Peyer's patch (tissue), 4 donors: Measurements from ENCODE around the gene KCNAB1. TPM values are rescaled to one million over a fixed set of nuclear protein-coding genes. Genes with fewer than 3 reads are reported as not detected.

Source experiments
- DNase-seq, 3 donors: peaks; one replicate each; pipeline ENCODE4 v3.0.0-alpha.2; 2017 to 2019
- H3K27ac ChIP-seq, 4 donors: fragments of 200-600 bp; sonication (generic); one replicate each; pipeline ENCODE4 v1.5.1; 2016 to 2019
- H3K27me3 ChIP-seq, 2 donors: fragments of 200-600 bp; sonication (generic); one replicate each; pipeline ENCODE4 v1.5.1; 2019
- H3K36me3 ChIP-seq, 3 donors: fragments of 200-600 bp; sonication (generic); one replicate each; pipeline ENCODE4 v1.5.1; 2016 to 2019
- H3K4me1 ChIP-seq, 4 donors: fragments of 200-600 bp; sonication (generic); one replicate each; pipeline ENCODE4 v1.5.1; 2016 to 2019
- H3K4me3 ChIP-seq, 4 donors: fragments of 200-600 bp; sonication (generic); 1 replicate in 3 of 4; 2 replicates in 1 of 4; pipeline ENCODE4 v1.5.1; 2016 to 2019; ENCODE audit warnings: mild to moderate bottlenecking in 1 of 4
- H3K9me3 ChIP-seq, 4 donors: fragments of 200-600 bp; sonication (generic); one replicate each; pipeline ENCODE4 v1.5.1; 2016 to 2019; ENCODE audit warnings: mild to moderate bottlenecking in 1 of 4
- POLR2A ChIP-seq, 2 donors: fragments of 450-650 bp; IDR thresholded peaks; one replicate each; pipeline ENCODE4 v1.5.1; 2017; ENCODE audit warnings: antibody characterized with exemption in 2 of 2, mild to moderate bottlenecking in 2 of 2, moderate library complexity in 2 of 2
- total RNA-seq, 4 donors: library from RNA; depleted of rRNA; stranded (reverse); fragments of >200 nt; gene quantifications; one replicate each; pipeline ENCODE4 v1.1.0, GENCODE V29; 2016
- TF ChIP-seq, protein P1 (sequence below), 6 experiments: fragments of 450-650 bp in 4 of 6; fragments of 200-600 bp in 2 of 6; sonication (generic) in 1 of 6; IDR thresholded peaks; one replicate each; pipeline ENCODE4 v1.5.1; 2017 to 2019; ENCODE audit warnings: antibody characterized with exemption in 6 of 6, mild to moderate bottlenecking in 3 of 6, moderate library complexity in 1 of 6

The KCNAB1 gene
- total RNA-seq, 4 donors from 2014 or later = 1.1 to 1.7 (median 1.6) TPM; not detected in 1

DNA sequence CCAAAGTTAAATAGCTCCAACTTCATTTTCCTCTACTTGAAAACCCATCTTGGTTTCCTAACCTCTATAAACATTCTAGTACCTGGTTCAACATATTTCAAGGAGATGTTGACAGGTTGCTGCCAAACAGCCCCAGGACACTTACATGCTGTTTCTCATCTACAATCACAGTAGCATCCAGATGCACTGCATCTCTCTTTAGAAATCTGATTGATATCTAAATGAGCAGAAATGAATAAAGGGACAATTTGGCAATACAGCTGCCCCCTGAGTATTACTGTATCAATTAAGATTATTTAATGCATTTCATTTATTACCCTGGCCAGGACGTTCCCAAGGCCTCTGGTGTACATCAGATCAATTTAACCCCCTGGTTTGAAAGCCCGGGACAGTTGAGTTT lies 360.6 kb downstream of the KCNAB1 start:
- H3K4me3 ChIP-seq = no peak overlapping the region
- H3K27me3 ChIP-seq = no peaks in the 10 kb centered on the region
- DNase-seq = no peak
- H3K27ac ChIP-seq = no peak overlapping the region
- TF ChIP-seq, protein P1, sequence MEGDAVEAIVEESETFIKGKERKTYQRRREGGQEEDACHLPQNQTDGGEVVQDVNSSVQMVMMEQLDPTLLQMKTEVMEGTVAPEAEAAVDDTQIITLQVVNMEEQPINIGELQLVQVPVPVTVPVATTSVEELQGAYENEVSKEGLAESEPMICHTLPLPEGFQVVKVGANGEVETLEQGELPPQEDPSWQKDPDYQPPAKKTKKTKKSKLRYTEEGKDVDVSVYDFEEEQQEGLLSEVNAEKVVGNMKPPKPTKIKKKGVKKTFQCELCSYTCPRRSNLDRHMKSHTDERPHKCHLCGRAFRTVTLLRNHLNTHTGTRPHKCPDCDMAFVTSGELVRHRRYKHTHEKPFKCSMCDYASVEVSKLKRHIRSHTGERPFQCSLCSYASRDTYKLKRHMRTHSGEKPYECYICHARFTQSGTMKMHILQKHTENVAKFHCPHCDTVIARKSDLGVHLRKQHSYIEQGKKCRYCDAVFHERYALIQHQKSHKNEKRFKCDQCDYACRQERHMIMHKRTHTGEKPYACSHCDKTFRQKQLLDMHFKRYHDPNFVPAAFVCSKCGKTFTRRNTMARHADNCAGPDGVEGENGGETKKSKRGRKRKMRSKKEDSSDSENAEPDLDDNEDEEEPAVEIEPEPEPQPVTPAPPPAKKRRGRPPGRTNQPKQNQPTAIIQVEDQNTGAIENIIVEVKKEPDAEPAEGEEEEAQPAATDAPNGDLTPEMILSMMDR (IDR thresholded peaks at IDR 0.05) = no peak
- TF ChIP-seq POLR2A (IDR thresholded peaks at IDR 0.05) = no peak
- H3K36me3 ChIP-seq = no peaks in the 10 kb centered on the region
- peaks cover 0 to 7% (median 2%) of the 10 kb centered on the region in 4 donors for H3K4me1 ChIP-seq
- H3K9me3 ChIP-seq = no peaks in the 10 kb centered on the region

DNA sequence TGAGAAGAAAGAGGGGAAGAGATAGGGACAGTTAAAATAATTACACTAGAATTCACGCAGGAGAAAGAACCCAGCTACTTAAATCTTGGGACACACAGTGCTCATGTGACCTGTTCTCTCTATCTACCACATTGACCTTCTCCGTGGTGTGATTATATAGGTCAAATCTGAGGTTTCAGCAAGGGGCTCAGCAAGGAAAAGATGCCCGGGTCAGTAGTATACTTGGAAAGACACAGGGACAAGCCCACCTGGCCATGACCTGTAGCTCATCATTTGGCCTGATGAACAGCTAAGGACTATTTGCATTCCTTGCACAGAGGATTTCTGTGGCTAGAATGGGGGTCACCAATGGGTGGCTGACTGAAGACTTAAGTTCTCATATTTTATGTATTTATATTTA lies 362.6 kb downstream of the KCNAB1 start:
- Histone ChIP-seq H3K9me3 (no peaks in the 10 kb centered on the region), H3K27ac (peak overlapping the region; percentile 70 to 79 (median 77))
- TF ChIP-seq, protein P1 (IDR thresholded peaks at IDR 0.05) = no peak
- no peak for TF ChIP-seq POLR2A (IDR thresholded peaks at IDR 0.05)

DNA sequence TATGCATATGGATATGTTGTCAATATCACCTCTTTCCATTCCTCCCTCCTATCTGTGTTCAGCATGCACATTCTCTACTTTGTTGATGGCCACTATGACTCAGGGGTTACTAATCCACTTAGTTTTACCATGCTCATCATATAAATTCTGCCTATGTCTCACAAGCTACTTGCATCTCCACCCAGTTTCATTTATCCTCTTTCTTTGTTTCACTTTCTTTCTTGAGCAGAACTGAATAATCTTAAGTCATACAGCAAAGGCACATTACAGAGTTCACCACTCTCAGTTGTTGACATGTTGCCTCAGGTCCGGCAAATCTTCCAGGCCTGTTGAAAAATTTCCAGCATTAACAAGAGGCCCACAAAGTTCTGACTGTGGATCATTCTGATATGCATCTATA lies 363.0 kb downstream of the KCNAB1 start:
- Histone ChIP-seq H3K36me3 (no peaks in the 10 kb centered on the region), H3K27ac (peak overlapping the region; percentile 70 to 79 (median 77)), H3K9me3 (no peaks in the 10 kb centered on the region), H3K4me3 (no peak overlapping the region), H3K4me1 (peaks cover 0 to 7% (median 2%) of the 10 kb centered on the region in 4 donors), H3K27me3 (no peaks in the 10 kb centered on the region)
- peak in 1 of 3 donors; percentile 37 for DNase-seq
- TF ChIP-seq, protein P1 (IDR thresholded peaks at IDR 0.05) = no peak
- peak in 1 of 2 donors; percentile 46 for TF ChIP-seq POLR2A (IDR thresholded peaks at IDR 0.05)

More for the DNA sequence above, 362.6 kb downstream of the KCNAB1 start:
- H3K27me3 ChIP-seq = no peaks in the 10 kb centered on the region
- no peaks in the 10 kb centered on the region for H3K36me3 ChIP-seq
- H3K4me1 ChIP-seq = peaks cover 0 to 7% (median 2%) of the 10 kb centered on the region in 4 donors
- no peak overlapping the region for H3K4me3 ChIP-seq
- no peak for DNase-seq

DNA sequence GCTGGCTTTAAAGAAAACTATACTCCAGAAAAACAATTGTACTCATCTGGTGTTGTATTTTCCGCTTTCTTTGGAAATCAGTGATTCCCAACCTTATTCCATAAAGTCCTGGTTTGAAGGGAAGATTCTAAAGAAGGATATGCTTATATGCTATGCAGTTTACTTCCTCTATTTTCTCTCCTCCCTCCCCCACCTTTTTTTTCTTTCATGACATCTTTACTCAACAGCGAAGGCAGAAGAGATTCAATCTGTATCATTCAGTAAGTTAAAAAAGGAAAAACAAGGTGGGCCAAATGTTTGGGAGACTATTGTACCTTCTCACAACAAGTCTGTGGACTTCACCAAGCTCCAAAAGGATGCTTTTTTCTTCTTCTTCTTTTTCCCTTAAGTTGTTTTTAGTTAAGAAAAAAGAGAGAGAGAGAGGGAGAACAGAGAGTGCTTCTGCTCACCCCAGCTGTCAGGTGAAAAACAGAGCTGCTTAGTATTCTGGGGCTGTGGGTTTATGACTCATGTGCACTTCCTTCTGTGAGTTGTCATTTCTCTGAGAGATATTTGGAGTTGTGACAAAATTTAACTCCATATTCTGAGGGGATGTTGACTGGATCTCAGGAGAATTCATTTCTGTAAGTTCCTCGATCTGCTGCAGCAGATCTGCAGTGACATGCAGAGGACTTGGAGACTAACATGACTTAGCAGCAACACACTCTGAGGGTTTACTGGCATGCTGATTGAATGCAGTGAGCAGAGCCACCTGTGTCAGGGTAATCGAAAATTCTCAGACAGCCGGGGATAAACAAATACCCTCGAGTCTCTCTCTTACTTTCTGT lies 363.8 kb downstream of the KCNAB1 start:
- Histone ChIP-seq H3K9me3 (no peaks in the 10 kb centered on the region), H3K4me3 (no peak overlapping the region), H3K36me3 (no peaks in the 10 kb centered on the region), H3K27ac (peak overlapping the region; percentile 70 to 79 (median 77)), H3K4me1 (peaks cover 0 to 7% (median 2%) of the 10 kb centered on the region in 4 donors), H3K27me3 (no peaks in the 10 kb centered on the region)
- TF ChIP-seq POLR2A (IDR thresholded peaks at IDR 0.05) = peak in 1 of 2 donors; percentile 22
- TF ChIP-seq, protein P1 (IDR thresholded peaks at IDR 0.05) = no peak
- peak in 2 of 3 donors; percentile 62 to 77 for DNase-seq

DNA sequence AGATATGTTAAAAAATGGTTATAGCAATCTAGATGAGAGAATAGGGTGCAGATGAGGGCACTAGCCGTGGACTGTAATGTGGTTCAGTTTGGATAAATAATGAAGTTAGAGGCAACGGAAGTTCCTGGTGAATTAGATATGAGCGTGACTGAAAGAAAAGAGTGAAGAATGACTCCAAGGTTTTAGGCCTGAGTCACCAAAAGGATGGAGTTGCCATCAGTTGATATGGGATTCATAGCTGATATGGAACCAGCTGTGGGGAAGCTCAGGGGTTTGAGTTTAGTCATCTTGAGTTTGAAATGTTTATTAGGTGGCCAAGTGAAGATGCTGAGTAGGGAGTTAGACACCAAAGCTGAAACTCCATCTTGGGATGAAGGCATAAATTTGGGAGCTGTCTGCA lies 368.4 kb downstream of the KCNAB1 start:
- Histone ChIP-seq H3K27me3 (no peaks in the 10 kb centered on the region), H3K36me3 (no peaks in the 10 kb centered on the region), H3K4me3 (no peak overlapping the region), H3K27ac (no peak overlapping the region), H3K9me3 (no peaks in the 10 kb centered on the region), H3K4me1 (peaks cover 0 to 4% (median 0%) of the 10 kb centered on the region in 4 donors)
- no peak for DNase-seq
- TF ChIP-seq, protein P1 (IDR thresholded peaks at IDR 0.05) = no peak
- no peak for TF ChIP-seq POLR2A (IDR thresholded peaks at IDR 0.05)
